ENCODE measurements around the gene ITGA2B.
"Not testable (repeated sequence)": the region's sequence is repeated elsewhere in the genome, so short reads cannot be mapped to it uniquely, and the experiment has no call there.

ITGA2B gene

DNA sequence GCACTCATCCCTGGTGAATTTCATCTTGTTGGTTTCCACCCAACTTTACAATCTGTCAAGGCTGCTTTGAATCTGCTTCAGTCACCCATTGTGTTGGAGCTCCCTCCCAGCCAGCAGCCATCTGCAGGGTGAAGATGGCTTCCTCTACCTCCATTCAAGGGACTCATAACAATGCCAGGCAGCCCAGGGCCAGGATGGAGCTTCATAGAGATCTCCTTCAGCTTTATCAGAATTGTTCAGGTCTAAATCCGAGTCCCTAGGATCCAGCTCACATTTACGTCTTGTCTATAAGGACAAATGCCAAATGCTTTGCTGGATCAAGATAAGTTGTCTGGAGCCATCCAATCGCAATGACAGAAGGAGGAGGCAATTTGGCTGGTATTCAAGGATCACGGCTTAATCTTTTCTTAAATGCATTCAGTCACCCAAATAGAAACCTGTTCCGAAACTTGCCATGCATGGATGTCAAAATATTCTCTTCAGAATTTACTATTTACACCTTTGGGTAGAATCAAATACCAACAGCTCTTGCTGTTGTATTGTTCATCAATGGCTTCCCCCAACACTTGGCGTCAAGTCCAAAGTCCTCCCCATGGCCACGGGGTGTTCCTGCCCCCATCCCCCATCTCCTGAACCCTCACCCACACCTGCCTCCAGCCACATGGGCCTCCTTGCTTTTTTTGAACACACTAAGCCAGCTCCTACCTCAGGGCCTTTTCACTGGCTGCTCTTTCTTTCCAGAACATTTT is 22.0 kb downstream of the ITGA2B start:
- H3K27me3 ChIP-seq (ENCODE audit: insufficient read depth, low read depth, severe bottlenecking), result no peaks in the 10 kb centered on the region

DNA sequence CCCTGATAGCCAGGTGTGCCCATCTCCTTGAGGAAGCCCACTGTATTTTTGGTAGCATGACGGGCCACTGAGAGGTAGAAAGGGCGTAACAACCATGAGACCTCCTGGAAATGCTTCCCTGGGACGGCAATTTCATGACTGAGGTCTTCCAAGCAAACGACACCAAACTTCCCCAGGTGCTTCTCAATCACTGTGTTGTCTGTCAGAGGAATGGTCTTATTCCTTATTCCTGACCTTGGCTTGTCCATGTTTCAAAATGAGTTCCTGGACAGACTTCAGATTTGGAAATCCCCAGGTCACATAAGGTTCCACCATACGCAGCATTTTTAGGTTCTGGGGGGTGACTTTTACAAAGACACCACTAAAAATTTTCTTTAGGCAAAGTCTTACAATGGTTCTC is 24.4 kb downstream of the ITGA2B start:
- not testable (repeated sequence) for H3K4me3 ChIP-seq (ENCODE audit: low read depth, low read length); H3K9me3 ChIP-seq (ENCODE audit: severe bottlenecking); H3K36me3 ChIP-seq; DNase-seq; H3K27ac ChIP-seq; H3K27me3 ChIP-seq (ENCODE audit: insufficient read depth, low read depth, severe bottlenecking)

More for the DNA sequence above, 22.0 kb downstream of the ITGA2B start:
- DNase-seq, result no peak
- H3K27ac ChIP-seq, result no peak overlapping the region
- TF ChIP-seq, protein P1, sequence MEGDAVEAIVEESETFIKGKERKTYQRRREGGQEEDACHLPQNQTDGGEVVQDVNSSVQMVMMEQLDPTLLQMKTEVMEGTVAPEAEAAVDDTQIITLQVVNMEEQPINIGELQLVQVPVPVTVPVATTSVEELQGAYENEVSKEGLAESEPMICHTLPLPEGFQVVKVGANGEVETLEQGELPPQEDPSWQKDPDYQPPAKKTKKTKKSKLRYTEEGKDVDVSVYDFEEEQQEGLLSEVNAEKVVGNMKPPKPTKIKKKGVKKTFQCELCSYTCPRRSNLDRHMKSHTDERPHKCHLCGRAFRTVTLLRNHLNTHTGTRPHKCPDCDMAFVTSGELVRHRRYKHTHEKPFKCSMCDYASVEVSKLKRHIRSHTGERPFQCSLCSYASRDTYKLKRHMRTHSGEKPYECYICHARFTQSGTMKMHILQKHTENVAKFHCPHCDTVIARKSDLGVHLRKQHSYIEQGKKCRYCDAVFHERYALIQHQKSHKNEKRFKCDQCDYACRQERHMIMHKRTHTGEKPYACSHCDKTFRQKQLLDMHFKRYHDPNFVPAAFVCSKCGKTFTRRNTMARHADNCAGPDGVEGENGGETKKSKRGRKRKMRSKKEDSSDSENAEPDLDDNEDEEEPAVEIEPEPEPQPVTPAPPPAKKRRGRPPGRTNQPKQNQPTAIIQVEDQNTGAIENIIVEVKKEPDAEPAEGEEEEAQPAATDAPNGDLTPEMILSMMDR (IDR thresholded peaks at IDR 0.05; ENCODE audit: low read depth, low read length), result no peak
- H3K9me3 ChIP-seq (ENCODE audit: severe bottlenecking), result no peaks in the 10 kb centered on the region
- no peak overlapping the region for H3K4me3 ChIP-seq (ENCODE audit: low read depth, low read length)
- no peaks in the 10 kb centered on the region for H3K36me3 ChIP-seq

DNA sequence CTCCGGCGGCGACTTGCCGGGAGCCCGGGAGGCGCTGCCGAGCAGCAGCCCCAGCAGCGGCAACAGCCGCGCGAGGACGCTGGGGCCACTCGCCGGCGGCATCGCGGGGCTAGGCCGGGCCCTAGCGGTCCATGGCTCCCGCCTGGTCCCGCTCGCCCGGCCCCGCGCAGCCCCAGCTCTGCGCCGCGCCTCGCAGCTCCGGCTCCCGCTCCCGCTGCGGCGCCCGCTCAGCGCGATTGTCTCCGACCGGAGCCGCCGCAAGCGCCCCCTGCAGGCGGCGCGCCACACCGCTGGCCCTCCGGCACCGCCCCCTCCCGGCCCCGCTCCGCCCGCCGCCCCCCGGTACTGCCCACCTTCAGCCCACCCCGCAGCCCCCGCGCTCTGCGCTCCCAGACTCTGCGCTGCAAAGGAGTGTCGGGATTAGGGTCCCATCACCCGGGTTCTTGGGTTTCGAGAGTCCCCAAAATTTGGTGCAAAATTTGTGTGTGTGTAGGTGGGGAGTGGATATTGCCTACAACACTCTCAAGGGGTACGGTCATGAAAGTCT is 25.8 kb downstream of the ITGA2B start, which contains the start of gene FAM171A2:
FAM171A2 (minus strand) TSS at position 241 of the 547 bp plus-strand sequence; CDS start at position 102, 139 bp downstream.
- peaks cover 7% of the 10 kb centered on the region for H3K36me3 ChIP-seq
- H3K27me3 ChIP-seq (ENCODE audit: insufficient read depth, low read depth, severe bottlenecking), result no peaks in the 10 kb centered on the region
- TF ChIP-seq, protein P1 (IDR thresholded peaks at IDR 0.05; ENCODE audit: low read depth, low read length), result peak; percentile 80
- H3K9me3 ChIP-seq (ENCODE audit: severe bottlenecking), result no peaks in the 10 kb centered on the region
- H3K4me3 ChIP-seq (ENCODE audit: low read depth, low read length), result peak within 1 kb of the TSS; percentile 92
- H3K27ac ChIP-seq, result peak within 1 kb of the TSS; percentile 82
- DNase-seq, result peak; percentile 76

DNA sequence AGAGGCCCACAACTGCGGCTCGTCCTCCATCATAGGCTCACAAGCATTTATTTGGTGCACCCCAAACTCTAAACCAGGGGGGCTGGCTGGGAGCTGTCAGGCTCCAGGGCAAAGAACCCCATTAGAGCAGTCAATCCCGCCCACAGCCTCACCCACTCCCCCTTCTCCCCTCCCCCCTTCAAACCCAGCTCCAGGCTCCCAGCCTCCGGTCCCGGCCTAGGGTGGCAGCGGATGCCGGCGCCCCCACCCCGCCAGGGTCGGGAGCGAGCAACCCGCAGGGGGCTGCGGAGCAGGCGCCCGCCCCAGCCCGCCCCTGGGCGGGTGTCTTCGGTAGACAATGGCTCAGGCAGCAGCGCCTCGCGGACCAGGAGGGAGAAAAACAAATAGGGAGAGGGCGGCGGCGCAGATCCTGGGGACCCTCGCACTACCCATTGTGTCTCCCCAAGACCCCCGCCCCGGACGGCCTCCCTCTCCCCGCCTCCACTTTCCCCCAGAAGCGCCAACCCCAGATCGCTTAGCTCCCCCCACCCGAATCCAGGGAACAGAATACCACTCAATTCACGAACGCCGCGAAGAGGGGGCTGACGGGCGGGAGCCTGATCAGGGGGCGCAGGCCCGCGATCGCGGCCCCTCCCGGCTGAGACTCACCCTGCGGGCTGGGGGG is 26.4 kb downstream of the ITGA2B start:
- DNase-seq, result peak; percentile 60
- Histone ChIP-seq H3K4me3 (ENCODE audit: low read depth, low read length) (peak overlapping the region; percentile 92), H3K9me3 (ENCODE audit: severe bottlenecking) (no peaks in the 10 kb centered on the region), H3K36me3 (peaks cover 12% of the 10 kb centered on the region), H3K27me3 (ENCODE audit: insufficient read depth, low read depth, severe bottlenecking) (no peaks in the 10 kb centered on the region), H3K27ac (peak overlapping the region; percentile 82)
- TF ChIP-seq, protein P1 (IDR thresholded peaks at IDR 0.05; ENCODE audit: low read depth, low read length), result no peak

DNA sequence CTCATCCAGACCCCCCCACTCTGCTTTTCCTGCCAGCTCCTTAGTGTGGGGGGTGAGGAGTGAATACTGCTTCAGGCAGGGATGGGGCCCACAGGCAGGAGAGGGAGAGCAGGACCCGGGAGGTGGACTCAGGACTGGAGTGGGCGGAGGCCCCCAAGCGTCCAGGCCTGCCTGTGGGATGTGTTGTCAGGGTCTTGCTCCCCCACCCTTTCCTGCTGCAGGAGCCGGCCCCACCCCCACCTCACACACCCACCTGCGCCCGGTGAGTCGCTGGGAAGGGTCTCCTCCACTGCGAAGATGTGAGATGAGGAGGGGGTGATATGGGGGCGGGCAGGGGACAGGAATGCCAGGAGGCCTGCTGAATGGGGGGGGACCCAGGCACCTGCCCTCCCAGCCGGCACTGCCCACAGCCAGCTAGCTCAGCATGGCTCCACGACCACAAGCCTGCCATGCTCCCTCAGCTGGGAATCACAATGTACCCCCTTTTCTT is 26.9 kb downstream of the ITGA2B start:
- DNase-seq, result peak; percentile 30
- Histone ChIP-seq H3K27ac (peak overlapping the region; percentile 82), H3K9me3 (ENCODE audit: severe bottlenecking) (no peaks in the 10 kb centered on the region), H3K4me3 (ENCODE audit: low read depth, low read length) (peak overlapping the region; percentile 92), H3K27me3 (ENCODE audit: insufficient read depth, low read depth, severe bottlenecking) (no peaks in the 10 kb centered on the region), H3K36me3 (peaks cover 16% of the 10 kb centered on the region)
- TF ChIP-seq, protein P1 (IDR thresholded peaks at IDR 0.05; ENCODE audit: low read depth, low read length), result no peak
